NCI-H2029 treated with DMSO at 0.1 percent for 48 hours (cell line): ENCODE data around the gene IL10RB.
"Not testable (repeated sequence)": the region's sequence is repeated elsewhere in the genome, so short reads cannot be mapped to it uniquely, and the experiment has no call there.

Experiments
- DNase-seq: peaks from one replicate; lab custom pipeline; 2025; lab: John Stamatoyannopoulos, UW

IL10RB gene

GRCh38 chr21:33241846-33242245 lies 24.3 kb upstream of the IL10RB start:
- DNase-seq = peak; percentile 9

DNA sequence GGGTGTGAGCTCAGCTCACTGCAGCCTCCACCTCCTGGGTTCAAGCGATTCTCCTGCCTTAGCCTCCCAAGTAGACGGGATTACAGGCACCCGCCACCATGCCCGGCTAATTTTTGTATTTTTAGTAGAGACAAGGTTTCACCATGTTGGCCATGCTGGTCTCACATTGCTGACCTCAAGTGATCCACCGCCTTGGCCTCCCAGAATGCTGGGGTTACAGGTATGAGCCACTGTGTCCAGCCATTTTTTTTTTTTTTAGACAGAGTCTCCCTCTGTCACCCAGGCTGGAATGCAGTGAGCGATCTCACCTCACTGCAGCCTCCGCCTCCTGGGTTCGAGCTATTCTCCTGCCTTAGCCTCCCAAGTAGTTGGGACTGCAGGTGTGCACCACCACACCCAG lies 23.3 kb upstream of the IL10RB start:
- not testable (repeated sequence) for DNase-seq

DNA sequence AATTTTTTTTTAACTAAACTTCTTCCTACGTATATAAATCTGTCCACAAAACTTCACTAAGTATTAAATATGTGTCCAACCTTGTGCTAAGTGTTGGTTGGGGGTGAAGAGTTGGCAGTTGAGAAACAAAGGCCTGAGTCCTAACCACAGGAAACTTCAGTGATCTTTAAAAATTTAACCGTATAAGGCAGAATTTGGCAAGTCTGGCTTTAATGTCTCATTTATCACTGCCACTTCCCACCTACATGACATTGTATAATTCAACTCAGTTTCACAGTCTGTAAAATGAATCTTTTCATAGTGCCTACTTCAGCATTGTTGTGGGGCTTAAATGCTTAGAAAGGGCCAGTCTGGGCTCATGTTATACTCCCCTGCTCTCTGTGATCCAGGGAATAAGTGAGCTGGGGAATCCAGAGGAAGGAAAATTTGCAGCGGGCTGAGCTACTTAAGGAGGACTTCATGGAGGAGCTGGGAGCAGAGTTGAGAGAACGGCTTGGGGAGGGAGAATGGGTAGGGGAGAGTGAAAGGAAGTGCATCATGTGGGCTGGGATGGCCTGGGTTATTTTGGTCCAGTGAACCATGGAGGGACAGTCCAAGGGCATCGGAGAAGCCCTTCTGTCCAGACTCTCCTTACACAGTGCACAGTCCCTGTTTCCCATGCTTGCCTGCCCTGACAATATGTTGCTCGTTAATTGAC lies 21.9 kb upstream of the IL10RB start:
- DNase-seq = no peak

DNA sequence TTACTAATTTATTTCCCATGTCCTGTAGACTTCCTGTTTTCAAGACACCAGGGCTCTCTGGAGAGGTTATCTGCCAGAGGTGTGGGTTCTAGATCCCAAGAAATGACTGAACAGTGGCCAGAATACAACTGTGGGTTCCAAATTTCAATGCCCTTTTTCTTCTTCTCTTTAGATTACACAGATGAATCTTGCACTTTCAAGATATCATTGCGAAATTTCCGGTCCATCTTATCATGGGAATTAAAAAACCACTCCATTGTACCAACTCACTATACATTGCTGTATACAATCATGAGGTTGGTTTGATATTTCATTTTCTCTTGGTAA lies 21.4 kb upstream of the IL10RB start:
- no peak for DNase-seq

- DNase-seq = no peak
Observed at GRCh38 chr21:33245289-33245918, 20.8 kb upstream of the IL10RB start.

DNA sequence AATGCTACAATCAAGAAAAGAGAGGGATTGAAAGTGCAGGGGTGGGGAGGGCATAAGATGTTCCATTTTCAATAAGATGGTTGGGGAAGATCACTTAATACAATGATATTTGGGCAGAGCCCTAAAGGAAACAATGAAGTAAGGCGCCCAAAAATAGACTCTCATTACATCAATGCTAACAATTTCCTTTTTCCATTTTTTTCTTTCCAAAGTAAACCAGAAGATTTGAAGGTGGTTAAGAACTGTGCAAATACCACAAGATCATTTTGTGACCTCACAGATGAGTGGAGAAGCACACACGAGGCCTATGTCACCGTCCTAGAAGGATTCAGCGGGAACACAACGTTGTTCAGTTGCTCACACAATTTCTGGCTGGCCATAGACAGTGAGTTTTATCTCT lies 19.7 kb upstream of the IL10RB start:
- DNase-seq = no peak

DNA sequence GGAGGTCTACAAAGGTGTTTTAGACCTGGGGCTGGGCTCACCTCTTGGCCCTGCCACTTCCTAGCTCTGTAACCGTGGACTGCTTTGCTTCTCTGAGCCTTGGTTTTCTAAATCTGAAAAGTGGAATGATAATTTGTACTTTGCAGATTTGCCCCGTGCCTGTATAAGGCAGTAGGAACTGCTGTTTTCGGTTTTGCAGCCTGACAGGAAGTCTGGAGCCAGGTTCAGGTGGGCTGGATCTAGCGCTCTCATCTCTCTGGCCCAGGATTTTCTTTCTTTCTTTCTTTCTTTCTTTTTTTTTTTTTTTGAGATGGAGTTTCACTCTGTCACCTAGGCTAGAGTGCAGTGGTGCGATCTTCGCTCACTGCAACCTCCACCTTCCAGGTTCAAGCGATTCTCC lies 19.2 kb upstream of the IL10RB start:
- no peak for DNase-seq

DNA sequence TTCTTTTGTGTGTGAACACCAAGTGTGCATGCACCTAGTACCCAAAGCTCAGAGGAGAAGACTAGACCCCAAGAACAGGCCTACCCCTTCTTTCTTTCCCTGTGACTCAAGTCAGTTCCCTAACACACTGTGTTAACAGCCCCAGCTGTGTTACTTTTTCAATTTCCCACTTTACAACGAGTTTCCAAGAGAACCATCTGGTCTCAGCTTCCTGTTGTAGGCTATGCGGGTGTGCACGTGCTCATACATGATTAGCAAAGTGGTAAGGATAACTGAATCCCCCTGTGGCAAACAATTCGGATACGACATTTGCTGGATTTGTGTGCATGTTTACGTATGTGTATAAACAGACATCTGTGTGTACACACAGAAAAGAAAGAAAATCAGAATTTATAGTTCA lies 18.6 kb upstream of the IL10RB start:
- no peak for DNase-seq

- no peak for DNase-seq
Observed at GRCh38 chr21:33249331-33250002, 16.7 kb upstream of the IL10RB start.

- no peak for DNase-seq
Observed at GRCh38 chr21:33251119-33251518, 15.0 kb upstream of the IL10RB start.

GRCh38 chr21:33253382-33253781 lies 12.8 kb upstream of the IL10RB start:
- DNase-seq = not testable (repeated sequence)

- DNase-seq = no peak
Observed at GRCh38 chr21:33254766-33255165, 11.4 kb upstream of the IL10RB start.

GRCh38 chr21:33255404-33255803 lies 10.8 kb upstream of the IL10RB start:
- DNase-seq = no peak

DNA sequence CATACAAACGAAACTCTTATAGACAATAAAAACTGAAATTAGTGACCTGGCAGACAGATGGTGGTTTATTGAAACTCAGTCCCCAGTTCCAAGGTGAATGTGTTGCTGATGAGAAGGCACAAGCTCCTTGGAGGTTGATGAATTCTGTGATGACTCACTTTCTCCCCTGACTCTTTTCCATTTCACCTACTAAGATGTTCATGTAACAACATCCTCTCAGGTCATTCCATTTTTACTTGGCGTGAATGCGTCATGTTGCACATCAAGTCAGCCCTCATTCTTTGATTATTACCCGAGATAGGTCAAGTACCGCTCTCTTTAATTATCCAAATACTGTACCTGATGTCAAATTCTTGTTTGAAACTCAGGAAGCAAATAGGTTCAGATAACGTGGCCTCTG lies 10.1 kb upstream of the IL10RB start:
- no peak for DNase-seq

DNA sequence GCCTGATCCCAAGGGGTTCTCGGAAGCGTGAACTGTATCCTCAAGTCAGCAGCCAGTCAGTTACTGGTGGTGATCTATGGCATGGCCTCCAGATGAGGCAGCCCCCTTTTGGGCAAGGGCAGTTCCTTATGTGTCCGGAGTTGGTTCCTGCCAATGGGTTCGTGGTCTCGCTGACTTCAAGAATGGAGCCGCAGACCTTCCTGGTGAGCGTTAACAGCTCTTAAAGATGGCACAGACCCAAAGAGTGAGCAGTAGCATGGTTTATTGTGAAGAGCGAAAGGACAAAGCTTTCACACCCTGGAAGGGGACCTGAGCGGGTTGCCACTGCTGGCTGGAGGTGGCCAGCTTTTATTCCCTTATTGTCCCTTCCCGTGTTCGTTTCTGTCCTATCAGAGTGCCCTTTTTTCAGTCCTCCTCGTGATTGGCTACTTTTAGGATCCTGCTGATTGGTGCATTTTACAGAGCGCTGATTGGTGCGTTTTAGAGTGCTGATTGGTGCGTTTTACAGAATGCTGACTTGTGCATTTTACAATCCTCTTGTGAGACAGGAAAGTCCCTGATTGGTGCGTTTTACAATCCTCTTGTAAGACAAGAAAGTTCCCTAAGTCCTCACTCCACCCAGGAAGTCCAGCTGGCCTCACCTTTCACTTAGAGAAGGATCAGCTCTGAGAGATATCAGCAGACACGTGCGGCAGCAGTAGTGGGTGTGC lies 8.9 kb upstream of the IL10RB start:
- no peak for DNase-seq

DNA sequence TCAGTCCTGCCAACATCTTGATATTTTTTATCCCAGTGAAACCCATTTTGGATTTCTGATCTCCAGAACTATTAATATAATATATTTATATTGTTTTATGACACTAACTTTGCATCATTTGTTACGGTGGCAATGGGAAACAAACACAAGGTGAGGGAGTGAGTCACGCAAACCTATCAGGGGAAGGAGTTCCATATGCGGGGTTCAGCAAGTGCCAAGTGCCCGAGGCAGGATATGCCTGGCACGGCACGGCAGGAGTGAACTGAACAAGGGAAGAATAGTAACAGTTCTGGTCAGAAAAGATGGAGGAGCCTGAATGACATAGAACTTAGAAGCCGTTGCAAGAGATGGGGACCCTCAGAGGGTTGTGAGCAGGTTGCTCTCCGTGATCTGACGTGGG lies 7.7 kb upstream of the IL10RB start:
- DNase-seq = no peak

GRCh38 chr21:33259428-33259827 lies 6.7 kb upstream of the IL10RB start:
- DNase-seq = no peak

DNA sequence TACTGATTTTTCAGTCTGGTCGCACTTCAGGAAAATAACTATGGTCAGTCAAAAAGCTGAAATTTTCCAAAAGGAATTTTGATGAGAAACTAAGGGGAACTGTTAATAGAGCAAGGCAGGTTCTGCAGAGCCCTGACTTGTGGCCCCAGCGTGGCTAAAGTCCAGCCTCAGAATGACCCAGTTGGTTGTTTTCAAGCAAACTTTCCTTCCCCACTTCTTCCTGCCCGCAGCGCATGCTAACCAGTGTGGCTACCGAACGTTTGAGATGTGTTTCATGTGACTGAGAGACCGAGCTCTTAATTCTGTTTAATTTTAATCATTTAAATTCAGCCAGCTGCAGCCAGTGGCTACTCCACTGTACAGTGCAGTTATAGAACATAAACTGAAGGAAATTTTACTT lies 6.2 kb upstream of the IL10RB start:
- no peak for DNase-seq

GRCh38 chr21:33261635-33262034 lies 4.5 kb upstream of the IL10RB start:
- DNase-seq = no peak

DNA sequence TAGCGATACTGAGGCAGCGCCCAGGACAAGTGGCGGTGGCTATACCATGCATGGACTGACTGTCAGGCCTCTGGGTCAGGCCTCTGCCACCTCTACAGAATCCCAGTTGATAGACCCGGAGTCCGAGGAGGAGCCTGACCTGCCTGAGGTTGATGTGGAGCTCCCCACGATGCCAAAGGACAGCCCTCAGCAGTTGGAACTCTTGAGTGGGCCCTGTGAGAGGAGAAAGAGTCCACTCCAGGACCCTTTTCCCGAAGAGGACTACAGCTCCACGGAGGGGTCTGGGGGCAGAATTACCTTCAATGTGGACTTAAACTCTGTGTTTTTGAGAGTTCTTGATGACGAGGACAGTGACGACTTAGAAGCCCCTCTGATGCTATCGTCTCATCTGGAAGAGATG lies 3.2 kb upstream of the IL10RB start:
- no peak for DNase-seq

- DNase-seq = no peak
Observed at GRCh38 chr21:33264561-33264960, 1.6 kb upstream of the IL10RB start.

- no peak for DNase-seq
Observed at GRCh38 chr21:33265664-33266049, 510 bp upstream of the IL10RB start.

- no peak for DNase-seq
Observed at GRCh38 chr21:33266789-33267135, 595 bp downstream of the IL10RB start.
